Body of pancreas (tissue), 4 donors: ENCODE data around the gene SNED1.

Experiments used
- POLR2A ChIP-seq, 3 donors: fragments of 450-650 bp; IDR thresholded peaks; one replicate each; pipeline ENCODE4 v1.6.1; 2016; ENCODE audit warnings: antibody characterized with exemption in 3 of 3, mild to moderate bottlenecking in 2 of 3
- TF ChIP-seq, protein P1 (sequence below), 7 experiments: fragments of 450-650 bp in 4 of 7; fragments of 200-600 bp in 3 of 7; sonication (generic) in 3 of 7; IDR thresholded peaks; one replicate each; pipeline ENCODE4 v1.5.1; 2016 to 2019; ENCODE audit warnings: antibody characterized with exemption in 7 of 7

DNA sequence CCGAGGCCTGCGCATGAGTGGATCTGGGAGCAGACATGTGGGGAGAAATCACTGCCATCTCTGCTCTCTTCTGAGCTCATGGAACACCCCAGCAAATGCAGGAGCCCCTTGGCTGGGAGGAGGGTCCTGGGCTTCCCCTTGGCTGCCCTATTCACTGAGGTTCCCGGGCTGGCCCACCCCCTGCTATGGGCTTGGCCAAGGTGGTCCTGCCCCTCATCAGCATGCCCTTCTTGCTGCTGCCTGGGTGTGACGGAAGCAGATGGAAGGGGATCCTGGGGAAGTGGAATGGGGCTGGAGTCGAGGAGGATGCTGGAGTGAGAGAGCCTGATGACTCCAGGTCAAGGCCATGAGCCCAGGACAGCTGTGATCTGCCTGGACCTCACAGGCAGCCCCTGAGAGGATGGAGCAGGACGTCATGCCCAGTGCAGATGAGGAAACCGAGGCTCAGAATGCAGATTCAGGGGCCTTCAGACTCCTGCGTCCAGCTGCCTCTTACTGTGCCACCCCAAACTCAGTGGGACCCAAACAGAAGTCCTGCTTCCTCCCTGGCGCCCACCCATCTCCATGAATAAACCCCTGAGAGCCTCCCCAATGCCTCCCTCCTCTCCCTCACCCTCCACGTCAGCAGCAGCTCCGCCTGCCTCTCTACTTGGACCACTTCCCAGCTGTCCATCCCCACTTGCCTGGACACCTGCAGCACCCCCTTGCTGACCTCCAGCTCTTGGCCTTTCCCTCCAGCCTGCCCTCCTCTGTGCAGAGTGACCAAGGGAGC, 4.0 kb downstream of the SNED1 start:
- TF ChIP-seq POLR2A (IDR thresholded peaks at IDR 0.05): no peak
- TF ChIP-seq, protein P1, sequence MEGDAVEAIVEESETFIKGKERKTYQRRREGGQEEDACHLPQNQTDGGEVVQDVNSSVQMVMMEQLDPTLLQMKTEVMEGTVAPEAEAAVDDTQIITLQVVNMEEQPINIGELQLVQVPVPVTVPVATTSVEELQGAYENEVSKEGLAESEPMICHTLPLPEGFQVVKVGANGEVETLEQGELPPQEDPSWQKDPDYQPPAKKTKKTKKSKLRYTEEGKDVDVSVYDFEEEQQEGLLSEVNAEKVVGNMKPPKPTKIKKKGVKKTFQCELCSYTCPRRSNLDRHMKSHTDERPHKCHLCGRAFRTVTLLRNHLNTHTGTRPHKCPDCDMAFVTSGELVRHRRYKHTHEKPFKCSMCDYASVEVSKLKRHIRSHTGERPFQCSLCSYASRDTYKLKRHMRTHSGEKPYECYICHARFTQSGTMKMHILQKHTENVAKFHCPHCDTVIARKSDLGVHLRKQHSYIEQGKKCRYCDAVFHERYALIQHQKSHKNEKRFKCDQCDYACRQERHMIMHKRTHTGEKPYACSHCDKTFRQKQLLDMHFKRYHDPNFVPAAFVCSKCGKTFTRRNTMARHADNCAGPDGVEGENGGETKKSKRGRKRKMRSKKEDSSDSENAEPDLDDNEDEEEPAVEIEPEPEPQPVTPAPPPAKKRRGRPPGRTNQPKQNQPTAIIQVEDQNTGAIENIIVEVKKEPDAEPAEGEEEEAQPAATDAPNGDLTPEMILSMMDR (IDR thresholded peaks at IDR 0.05): no peak
